ENCODE data around the gene CTNNA3.

Gene CTNNA3

DNA sequence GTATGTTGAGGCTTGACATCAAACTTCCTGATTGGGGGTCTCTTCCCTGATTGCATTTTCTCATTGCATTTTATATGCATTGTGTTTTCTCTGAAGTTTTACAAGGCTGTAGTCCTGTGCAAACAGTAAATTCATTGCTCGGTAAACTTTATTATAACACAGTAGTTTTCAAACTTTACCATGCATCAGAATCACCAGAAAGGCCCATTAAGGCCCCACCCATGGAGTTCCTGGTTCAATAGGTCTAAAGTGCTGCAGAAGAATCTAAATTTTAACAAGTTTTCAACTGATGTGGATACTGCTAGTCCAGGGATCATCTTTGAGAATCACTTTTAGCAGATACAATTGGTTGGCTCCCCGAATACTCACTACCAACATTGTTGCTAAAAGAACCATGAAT, 1404.9 kb downstream of the CTNNA3 start:
- DNase-seq (ENCODE audit: low spot score) = no peak

DNA sequence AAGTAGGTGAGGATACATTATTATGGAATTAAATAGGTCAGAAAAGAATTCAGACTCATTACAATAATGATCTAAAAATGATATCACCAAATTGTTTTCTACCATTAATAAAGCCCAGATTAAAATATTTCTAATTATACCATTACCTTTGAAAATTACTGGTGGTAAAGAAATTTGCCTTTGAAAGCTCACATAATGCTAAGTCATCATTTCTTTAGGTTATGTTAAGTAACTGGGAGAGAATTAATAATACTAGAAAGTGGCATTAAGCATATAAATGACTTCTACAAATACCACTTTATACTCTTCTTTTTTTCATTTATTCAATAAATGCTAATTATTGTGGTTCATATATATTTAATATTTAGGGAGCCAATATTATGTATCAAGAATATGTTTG, 1411.4 kb downstream of the CTNNA3 start:
- DNase-seq (ENCODE audit: low spot score) = no peak

DNA sequence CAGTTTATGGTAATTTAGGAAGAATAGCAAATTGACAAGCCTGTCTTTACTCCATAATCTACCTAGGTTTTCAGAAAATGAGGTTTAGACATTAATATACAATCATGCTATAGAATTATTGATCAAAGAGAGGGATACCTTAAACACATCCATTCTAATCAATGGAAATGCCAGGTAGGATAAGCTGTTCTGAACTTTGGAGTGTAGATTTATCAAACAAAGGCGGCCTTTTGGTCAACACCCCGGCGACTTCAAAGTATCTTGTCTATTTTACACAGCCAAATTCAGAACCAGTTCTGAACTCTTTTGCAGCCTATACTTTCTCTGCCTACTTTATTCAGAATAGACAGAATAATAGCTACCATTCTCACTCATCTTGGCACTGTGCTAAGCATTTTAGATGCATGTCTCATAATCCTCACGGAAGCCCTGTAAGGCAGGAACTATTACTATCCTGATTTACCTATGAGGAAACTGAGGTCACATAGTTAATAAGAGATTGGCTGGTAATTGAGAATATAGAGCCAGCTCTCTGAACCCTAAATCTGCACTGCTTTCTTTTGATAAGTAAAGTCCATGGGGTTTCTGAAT, 1412.0 kb downstream of the CTNNA3 start:
- no peak for DNase-seq (ENCODE audit: low spot score)

DNA sequence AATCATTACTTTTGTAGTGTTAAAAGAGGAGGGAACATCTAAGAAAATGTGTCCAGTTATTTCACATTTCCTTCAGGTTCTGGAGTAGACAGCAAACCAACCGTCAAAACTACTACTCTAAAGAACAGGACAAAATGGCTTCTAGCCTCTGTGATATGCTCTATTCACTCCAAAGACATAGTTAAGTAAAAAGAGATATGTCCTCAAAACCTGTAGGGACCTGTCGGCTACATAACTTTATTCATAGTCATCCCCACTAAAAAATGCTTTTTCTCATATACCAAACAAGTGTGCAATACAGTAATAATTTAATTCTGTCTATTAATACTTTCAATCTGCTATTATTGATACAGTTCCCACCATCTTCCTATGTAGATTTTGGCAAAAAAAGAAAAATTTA, 1412.9 kb downstream of the CTNNA3 start:
- DNase-seq (ENCODE audit: low spot score) = no peak

DNA sequence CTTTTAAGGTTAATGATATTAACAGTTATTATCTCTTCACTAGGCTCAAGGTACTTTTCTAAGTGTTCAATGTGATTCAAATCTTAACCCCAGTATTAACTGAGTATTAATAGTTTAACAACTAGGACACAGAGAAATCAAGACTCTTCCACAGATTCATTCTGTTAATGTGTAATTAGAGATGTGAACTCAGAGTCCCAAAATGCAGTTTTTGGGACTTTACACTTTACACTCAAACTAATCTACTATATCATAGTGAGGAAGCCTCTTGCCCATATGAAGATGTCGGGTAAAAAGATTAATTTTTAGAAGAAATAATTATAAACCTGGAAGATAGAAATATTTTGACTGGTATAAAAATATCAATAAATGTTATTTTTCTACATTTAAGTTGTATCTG, 1414.7 kb downstream of the CTNNA3 start:
- DNase-seq (ENCODE audit: low spot score) = no peak

DNA sequence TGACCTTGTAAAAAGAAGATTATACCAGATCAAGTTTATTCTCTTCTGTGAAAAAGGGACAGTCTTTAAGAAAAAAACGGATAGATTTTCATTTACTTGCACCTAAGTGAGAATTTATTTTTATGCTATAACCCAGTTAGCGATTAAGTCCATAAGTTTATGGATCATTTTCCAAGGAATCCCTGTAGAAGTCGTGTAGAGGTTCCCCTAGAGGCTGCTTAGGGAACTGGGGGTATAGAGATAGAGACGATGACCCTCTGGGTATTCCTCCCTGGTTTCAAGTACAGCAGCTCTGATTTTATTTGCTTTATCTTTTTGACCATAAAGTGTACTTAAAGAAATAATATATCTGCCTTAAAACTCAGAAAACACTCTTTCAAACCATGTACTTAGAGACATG, 1418.5 kb downstream of the CTNNA3 start:
- DNase-seq (ENCODE audit: low spot score) = no peak

DNA sequence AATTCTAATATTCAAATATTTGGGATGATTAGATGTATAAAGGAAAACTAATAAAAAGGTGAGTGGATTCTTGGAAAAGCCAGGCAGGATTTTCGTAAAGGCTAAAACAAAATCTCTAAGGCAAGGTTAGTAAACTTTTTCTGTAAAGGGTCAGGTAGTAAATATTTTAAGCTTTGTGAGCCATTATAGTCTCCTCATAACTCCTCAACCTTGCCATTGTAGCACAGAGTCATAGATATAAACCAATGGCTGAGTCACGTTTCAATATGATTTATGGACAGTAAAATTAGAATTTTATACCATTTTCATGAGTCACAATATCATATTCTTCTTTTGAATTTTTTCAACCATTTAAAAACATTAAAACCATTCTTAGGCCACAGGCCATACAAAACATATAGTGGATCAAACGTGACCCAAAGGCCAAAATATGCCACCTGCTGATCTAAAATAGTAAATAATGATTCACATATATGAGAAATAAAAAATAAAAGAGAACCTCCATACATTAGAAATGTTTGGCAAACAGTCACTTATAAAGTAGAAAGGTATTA, 1422.0 kb downstream of the CTNNA3 start:
- no peak for DNase-seq (ENCODE audit: low spot score)

DNA sequence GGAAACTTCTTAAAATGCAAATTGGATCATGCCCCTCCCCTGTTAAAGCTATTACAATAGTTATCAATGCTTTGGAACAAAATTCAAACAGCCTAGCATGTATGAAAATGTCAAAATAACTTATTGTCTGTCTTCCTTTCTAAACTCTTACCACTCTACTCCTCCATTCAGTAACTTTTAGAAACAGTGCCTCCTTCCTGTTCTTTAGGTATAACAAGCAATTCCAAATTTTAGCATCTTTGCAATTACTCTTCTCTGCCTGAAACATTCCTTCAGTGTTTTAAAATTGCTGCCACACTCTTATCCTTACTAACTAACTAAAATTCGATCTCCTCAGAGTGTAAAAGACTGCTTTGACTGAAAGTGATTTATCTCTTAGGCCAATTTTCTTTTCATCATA, 1430.6 kb downstream of the CTNNA3 start:
- no peak for DNase-seq (ENCODE audit: low spot score)

DNA sequence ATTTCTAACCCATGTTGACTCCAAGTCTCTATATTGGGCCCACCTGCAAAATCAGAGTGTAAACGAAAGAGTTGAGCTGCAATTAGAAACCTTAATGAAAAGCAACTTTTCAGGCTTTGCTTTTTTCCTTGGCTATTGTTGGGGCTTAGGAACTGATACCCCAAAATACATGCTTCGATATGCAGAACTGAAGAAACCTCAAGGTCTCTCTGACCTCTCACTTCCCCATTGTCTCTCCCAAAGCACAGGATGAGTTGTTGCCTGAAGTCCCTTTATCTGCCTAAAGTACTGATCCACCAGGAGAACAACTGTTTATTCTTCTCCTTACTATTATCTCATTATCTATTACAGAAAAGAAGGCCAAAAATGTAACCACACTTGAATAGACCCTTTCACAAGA, 1436.2 kb downstream of the CTNNA3 start:
- DNase-seq (ENCODE audit: low spot score) = peak; percentile 2

DNA sequence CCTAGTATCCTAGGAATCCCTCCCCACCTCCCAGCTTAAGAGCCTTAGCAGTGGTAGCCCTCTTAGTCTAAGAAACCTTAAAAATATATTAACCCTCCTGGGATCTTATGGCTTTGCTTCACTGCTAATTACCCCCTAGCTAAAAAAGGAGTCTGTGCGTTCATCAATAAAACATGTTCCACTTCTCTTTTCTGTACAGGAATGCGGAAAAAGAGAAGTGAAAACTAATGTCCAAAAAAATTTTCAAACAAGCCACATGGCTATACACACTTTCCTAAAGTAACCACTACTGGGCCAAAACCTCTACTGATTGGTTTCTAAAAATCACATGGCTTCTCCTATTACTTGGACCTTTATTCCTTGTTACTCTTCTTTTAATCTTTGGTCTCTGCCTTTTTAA, 1437.3 kb downstream of the CTNNA3 start:
- no peak for DNase-seq (ENCODE audit: low spot score)

DNA sequence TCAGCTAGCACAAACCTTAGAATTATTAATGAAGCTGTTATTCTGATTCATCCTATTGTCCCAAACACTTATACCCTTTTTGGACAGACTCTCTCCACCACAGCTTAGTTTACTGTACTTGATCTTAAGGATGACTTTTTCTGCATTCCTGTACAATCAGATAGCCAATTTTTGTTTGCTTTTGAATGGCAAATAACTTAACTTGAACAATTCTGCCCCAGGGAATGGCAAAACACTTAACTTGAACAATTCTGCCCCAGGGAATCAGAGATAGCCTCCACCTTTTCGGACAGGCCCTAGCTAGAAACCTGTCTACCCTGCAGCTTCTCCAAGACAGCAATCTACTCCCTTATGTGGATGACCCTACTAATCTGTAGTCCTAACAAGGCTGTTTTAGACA, 1438.2 kb downstream of the CTNNA3 start:
- no peak for DNase-seq (ENCODE audit: low spot score)

DNA sequence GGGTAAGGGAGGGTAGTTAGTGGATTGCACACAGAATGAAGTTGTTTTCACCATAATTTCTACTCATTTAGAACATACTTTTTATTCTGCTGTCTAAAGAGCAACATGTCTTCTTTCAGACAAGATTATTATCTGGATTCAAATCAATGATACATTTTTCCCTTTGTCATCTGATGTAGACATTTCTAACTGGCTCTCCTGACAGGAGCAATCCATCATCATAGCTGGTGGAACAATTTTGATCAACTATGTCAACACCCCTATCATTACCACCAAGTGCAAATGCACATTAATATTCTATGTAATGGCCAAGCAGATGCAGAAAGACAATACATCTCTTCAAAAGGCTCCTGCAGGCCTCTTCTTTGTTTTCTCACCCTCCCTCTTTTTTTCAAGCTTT, 1443.0 kb downstream of the CTNNA3 start:
- no peak for DNase-seq (ENCODE audit: low spot score)

DNA sequence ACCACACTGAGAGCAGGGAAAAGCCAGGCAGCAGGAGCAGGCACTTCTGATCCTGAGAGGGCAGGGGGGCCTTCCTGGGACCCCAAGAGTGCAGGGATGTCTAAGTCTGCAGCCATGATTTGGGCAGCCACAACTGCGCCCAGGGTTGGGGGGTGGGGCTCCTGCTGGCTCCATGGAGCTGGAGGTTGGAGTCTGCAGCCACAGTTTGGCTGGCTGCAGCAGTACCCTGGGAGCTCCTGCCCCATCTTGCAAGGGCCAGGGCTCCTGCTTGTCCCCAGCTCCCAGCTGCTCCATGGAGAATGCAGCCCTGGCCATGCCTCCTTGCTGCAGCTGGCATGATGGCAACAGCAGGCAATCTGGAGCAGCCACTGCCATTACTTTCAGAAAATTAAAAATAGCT, 1449.8 kb downstream of the CTNNA3 start:
- no peak for DNase-seq (ENCODE audit: low spot score)

DNA sequence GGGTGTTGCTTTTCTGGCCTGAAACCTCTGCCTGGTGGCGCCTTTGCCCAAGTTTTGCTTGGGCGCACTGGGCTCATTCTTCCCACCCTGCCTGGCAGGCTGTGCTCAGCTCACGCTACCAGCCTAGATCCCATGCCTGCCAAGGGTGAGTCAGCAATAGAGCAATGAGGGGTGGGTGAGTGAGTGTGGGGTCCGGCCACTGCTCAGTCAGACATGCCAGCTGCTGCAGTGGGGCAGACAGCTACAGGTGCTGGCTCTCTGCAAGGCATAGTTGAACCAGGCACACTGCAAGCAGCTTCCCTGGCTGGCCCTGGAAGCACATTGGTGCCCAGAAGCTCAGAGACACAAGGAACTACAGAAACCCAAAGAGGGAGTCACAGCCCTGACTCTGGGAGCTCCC, 1451.0 kb downstream of the CTNNA3 start:
- DNase-seq (ENCODE audit: low spot score) = no peak

DNA sequence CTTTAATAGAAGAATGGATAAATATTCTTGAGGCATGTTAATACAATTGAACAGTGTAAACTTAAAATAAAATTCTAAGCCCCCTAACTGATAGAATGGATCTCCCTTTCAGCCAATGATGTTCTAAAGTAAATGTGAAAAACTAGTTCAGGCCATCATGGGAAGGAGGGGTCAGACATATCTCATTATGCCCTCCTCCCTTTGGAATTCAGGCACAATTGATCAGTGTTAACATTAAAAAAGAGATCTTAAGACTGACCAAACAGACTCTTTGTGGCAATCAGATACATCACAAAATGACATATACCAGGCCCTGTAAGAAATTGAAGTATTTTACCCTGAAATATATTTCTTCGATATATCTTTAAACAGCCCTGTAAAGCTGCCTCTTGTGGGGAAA, 1453.1 kb downstream of the CTNNA3 start:
- DNase-seq (ENCODE audit: low spot score) = no peak

DNA sequence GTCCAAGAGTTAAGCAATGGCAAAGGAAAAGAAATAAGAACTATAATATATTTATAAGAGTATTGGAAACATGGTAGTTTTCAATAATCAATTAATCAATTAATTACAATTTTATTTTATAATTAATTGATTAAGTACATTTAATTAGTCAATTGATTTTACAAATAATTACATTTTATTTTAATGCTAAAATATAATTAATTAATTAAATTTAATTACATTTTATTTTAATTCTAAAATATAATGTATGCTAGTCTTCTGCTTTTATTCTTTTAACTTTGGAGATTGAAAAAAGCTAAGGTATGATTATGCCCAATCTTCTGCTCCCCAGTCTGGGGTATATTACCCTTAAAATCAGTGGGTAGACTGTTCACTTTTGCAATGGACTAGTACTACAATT, 1456.9 kb downstream of the CTNNA3 start:
- DNase-seq (ENCODE audit: low spot score) = no peak

DNA sequence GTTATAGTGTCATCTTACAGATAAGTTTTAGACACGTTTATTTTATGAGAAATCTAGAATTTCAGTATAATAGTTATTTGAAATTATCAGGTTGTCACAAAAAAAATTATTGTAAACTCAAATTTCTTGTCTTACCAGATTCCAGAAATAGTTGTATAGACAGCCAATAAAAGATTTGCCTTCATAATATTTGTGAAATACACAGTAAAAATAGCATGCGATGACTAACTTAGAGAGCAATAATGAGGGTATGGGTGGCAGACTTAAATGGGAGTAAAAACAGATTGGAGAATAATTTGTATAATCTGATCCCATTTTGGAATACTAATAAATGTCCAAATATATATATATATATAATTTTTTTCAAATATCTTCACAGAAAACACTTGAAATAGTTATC, 1457.7 kb downstream of the CTNNA3 start:
- no peak for DNase-seq (ENCODE audit: low spot score)

DNA sequence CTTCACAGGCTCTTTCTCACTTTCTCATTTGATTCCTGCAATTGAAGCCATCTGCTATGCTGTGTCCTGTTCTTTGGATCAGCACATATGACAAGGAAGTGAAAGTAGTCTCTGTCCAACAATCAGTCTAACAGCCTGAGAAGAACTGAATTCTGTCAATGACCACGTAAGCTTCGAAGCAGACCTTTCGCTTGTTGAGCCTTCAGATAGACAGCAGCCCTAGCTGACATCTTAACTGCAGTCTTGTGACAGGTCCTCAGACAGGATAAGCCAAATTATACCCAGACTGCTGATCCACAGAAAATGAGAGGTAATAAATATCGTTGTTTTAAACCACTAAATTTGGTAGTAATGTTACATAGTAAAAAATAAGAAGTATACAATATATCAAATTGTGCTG, 1461.1 kb downstream of the CTNNA3 start:
- DNase-seq (ENCODE audit: low spot score) = no peak

DNA sequence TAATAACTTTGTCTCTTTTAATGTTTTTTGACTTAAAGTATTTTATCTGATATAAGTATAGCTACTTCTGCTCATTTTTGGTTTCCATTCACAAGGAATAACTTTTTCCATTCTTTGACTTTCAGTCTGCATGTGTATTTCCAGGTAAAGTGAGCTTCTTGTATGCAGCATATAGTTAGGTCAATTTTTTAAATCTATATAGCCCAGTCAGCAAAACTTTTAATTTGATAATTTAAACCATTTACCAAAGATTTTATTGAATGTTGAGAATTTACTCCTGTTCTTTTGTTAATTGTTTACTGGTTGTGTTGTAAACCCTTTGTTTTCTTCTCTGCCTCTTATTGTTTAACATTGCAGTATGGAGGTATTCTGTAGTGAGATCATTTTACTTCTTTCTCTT, 1467.1 kb downstream of the CTNNA3 start:
- no peak for DNase-seq (ENCODE audit: low spot score)

DNA sequence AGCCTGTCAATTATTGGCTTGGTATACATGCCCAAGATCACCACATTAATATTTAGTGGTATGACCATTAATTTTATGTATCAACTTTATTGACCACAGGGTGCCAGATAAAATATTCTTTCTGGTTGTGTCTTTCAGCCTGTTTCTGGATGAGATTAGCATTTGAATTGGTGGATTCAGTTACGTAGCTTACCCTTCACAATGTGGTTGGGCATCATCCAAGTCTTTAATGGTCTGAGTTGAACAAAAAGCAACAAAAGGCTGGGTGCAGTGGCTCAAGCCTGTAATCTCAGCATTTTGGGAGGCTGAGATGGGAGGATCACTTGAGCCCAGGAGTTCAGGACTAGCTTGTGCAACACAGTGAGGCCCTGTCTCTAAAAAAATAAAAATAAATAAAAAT, 1472.3 kb downstream of the CTNNA3 start:
- no peak for DNase-seq (ENCODE audit: low spot score)

DNA sequence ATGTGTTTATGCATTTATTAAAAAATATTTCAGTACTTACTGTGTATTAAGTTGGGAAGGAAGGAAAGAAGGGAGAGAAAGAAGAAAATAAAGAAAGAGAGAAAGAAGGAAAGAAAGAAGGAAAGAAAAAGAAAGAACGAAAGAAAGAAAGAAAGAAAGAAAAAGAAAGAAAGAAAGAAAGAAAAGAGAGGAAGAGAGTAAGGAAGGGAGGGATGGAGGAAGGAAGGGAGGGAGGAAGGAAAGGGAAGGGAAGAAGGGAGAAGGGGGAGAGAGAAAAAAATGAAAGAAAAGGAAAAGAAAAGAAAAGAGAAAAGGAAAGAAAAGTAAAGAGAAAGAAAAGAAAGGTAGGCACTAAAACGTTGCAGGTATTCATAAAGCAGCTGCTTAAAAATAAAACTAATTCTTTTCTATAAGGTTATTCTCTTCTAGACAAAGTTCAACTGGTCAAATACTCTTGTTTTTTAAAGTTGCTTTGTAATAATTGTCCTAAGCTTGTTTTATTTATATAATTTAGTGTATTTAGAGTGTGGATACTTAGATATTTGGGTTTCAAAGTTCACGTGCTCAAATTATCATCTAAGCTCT, 1473.4 kb downstream of the CTNNA3 start:
- no peak for DNase-seq (ENCODE audit: low spot score)

DNA sequence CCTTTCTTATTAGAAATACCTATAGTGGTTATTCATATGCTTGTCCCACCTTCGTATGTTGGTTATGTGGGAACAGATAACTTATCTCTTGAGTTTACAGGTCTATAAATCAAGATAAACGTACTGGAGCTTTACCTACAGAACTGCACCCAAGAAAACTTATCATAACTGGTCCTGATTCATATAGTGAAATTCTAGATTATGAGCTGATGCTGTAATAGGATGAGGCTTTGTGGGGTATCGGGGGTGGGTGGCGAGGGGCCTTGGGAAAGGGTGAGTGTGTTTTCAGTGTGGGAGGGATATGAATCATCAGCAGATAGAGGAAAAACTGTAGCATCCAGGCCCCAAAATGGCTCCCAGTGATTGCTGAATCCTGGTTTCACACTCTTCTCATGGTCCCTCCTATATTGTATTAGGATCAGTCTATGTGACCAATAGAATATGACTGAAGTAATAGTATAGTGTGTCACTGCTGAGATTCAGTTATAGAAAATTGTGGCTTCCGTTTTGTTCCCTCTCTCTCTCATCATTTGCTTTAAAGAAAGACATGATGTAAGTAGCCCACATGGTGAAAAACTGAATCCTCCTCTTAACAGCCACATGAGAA, 1476.9 kb downstream of the CTNNA3 start:
- DNase-seq (ENCODE audit: low spot score) = no peak

DNA sequence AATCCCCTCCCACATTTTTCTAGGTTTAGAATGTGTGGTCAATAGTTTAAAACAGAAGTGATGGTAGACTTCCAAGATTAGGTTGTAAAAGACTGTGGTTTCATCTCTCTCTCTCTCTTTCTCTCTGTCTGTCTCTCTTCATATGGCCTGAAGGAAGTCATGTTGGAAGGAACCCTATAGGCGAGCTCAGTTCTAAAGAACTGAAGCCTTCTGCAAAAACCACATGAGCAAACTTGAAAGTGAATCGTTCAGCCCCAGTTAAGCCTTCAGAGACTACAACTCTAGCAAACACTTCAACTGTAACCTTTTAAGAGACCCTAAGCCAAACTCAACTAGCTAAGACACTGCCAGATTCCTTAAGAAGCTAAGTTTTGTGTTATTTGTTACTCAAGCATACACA, 1477.7 kb downstream of the CTNNA3 start:
- DNase-seq (ENCODE audit: low spot score) = no peak

DNA sequence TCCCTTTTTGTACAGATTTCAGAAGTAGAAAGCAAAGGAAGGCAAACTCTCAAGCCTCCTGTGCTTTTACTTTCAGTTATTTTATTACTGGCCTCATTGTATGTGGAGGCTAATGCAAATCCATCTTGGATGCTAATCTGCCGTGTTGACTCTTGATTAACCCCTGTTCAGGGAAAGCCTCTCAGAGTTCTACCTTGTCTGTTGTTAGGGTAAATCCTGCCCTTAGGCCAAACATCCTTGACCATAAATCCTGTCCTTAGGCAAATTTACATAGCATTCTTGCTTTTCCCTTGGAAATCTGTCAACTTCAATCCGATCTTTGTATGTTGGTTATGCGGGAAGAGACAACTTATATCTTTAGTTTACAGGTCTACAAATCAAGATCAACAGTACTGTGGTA, 1480.1 kb downstream of the CTNNA3 start:
- DNase-seq (ENCODE audit: low spot score) = no peak
